Large intestine (tissue), 3 donors: ENCODE measurements around the gene RIC3. TPM values are rescaled to one million over a fixed set of nuclear protein-coding genes. Genes with fewer than 3 reads are reported as not detected.

ENCODE experiments used
- DNase-seq, 2 donors: peaks; one replicate each; pipeline versions ENCODE4 v3.0.0 to v3.0.0-alpha.2; 2013
- H3K27ac ChIP-seq: one replicate; pipeline ENCODE4 v1.5.1; 2013; ENCODE audit warnings: low read length
- H3K27me3 ChIP-seq: 2 replicates; pipeline ENCODE4 v1.6.1; 2013; ENCODE audit warnings: low read length; ENCODE audit not compliant: control insufficient read depth, insufficient read depth
- H3K36me3 ChIP-seq: 2 replicates; pipeline ENCODE4 v1.6.1; 2013; ENCODE audit warnings: low read length; ENCODE audit not compliant: control insufficient read depth, insufficient read depth
- H3K4me1 ChIP-seq: one replicate; pipeline ENCODE4 v1.6.1; 2013; ENCODE audit warnings: low read length; ENCODE audit not compliant: control insufficient read depth, insufficient read depth
- H3K4me3 ChIP-seq: one replicate; pipeline ENCODE4 v1.5.1; 2013; ENCODE audit warnings: low read length
- H3K9me3 ChIP-seq: one replicate; pipeline ENCODE4 v1.6.1; 2013; ENCODE audit warnings: mild to moderate bottlenecking, low read depth, low read length, moderate library complexity; ENCODE audit not compliant: control insufficient read depth
- WGBS: methylation state at CpG from one replicate; pipeline ENCODE4 v1.1.5; 2013; ENCODE audit warnings: low lambda C conversion rate; ENCODE audit not compliant: insufficient coverage; 5-methylcytosine and 5-hydroxymethylcytosine counted together
- polyA plus RNA-seq: library from polyadenylated mRNA; unstranded; fragments of 120-200 nt; gene quantifications from one replicate; pipeline ENCODE4 v1.2.1, GENCODE V29; 2013

RIC3 gene
- polyA plus RNA-seq, 1 donor = 9.0 TPM

GRCh38 chr11:8061555-8062428, 107.0 kb downstream of the RIC3 start:
- no peaks in the 10 kb centered on the region for H3K27me3 ChIP-seq

GRCh38 chr11:8060801-8061554, 107.8 kb downstream of the RIC3 start:
- H3K27me3 ChIP-seq = no peaks in the 10 kb centered on the region
- DNase-seq = no peak
- H3K27ac ChIP-seq = no peak overlapping the region
- no peaks in the 10 kb centered on the region for H3K9me3 ChIP-seq
- no peaks in the 10 kb centered on the region for H3K36me3 ChIP-seq
- WGBS = no CpG with 5 or more reads among the region's 12 CpGs
- peaks cover 9% of the 10 kb centered on the region for H3K4me1 ChIP-seq
- no peak overlapping the region for H3K4me3 ChIP-seq

More at GRCh38 chr11:8061555-8062428, 107.0 kb downstream of the RIC3 start:
- H3K4me1 ChIP-seq = peaks cover 4% of the 10 kb centered on the region
- H3K9me3 ChIP-seq = no peaks in the 10 kb centered on the region
- H3K4me3 ChIP-seq = no peak overlapping the region
- no CpG with 5 or more reads among the region's 22 CpGs for WGBS
- H3K36me3 ChIP-seq = no peaks in the 10 kb centered on the region
- DNase-seq = no peak
- no peak overlapping the region for H3K27ac ChIP-seq

DNA sequence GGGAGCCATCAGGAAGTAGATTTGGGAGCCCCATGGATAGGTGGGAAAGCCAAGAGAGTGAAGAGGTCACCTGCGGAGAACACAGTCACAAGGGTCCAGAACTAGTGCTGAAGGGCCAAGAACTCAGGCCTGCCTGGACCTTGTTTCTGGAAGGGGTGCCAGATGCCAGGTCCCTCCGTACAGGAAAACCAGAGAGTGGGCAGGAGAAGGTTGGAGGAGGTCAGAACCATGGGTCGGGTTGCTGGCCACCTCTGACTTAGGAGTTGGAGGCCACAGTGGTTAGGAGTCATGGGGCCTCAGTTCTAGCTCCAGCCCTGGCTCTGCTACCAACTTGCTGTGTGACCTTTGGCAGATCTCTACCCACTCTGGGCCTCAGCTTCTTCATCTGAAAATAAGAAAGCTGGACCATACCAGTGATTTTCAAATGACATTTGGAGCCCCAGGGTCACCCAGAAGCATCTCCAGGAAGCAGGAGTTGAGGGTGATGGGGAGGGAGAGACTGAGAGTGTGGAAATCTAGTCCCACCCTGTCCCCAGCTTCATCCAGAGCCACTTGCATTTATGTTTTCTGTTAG, 108.6 kb downstream of the RIC3 start:
- no peaks in the 10 kb centered on the region for H3K27me3 ChIP-seq
- H3K4me1 ChIP-seq = peaks cover 9% of the 10 kb centered on the region
- no peaks in the 10 kb centered on the region for H3K36me3 ChIP-seq
- DNase-seq = no peak
- H3K4me3 ChIP-seq = no peak overlapping the region
- WGBS = no CpG with 5 or more reads among the region's 3 CpGs
- H3K9me3 ChIP-seq = no peaks in the 10 kb centered on the region
- H3K27ac ChIP-seq = no peak overlapping the region

GRCh38 chr11:8059571-8060011, 109.2 kb downstream of the RIC3 start:
- DNase-seq = no peak
- no peak overlapping the region for H3K27ac ChIP-seq
- whole genome bisulfite sequencing = no CpG with 5 or more reads among the region's 10 CpGs
- H3K9me3 ChIP-seq = no peaks in the 10 kb centered on the region
- no peaks in the 10 kb centered on the region for H3K27me3 ChIP-seq
- H3K4me3 ChIP-seq = no peak overlapping the region
- H3K4me1 ChIP-seq = peaks cover 9% of the 10 kb centered on the region
- H3K36me3 ChIP-seq = no peaks in the 10 kb centered on the region

DNA sequence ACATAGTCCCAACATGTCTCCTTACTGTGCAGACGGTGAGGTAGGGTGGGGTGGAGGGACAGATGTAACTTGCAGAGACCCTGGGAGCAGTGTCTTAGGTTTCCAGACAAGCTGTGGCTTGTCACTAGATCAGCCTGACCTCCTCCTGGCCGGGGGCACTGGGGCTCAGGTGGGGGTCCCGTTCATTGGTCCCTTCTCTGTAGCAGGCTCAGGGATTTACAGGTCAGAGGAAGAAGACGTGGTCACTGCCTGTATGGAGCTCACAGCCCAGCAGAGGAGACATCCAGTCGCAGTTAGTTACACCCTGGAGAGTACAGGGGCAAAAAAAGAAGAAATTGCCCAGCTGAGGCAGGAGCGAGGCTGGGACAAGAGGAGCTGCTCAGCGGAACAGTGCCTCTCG, 109.8 kb downstream of the RIC3 start:
- 100% methylated on average over 3 of the region's 8 CpGs for WGBS
- H3K9me3 ChIP-seq = no peaks in the 10 kb centered on the region
- no peak for DNase-seq
- H3K4me3 ChIP-seq = no peak overlapping the region
- H3K27ac ChIP-seq = no peak overlapping the region
- H3K36me3 ChIP-seq = no peaks in the 10 kb centered on the region
- H3K4me1 ChIP-seq = peaks cover 9% of the 10 kb centered on the region
- no peaks in the 10 kb centered on the region for H3K27me3 ChIP-seq

DNA sequence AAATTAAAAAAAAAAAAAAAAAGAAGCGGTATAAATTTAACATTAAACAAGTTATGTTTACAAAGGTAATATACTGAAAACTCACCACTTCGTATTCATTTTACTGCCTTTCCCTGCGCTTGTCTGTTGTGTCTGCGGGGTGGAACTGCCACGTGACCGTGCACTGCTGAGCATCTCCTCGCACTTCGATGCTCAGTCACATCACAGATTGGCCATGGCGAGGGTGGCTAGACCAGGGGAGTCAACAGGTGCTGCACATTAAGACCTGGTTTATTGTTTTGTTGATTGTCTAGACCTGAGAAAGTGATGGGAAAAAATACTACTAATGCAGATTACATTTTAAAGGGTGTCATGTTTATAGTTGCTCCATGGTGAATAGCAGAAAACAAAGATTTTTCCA, 110.6 kb downstream of the RIC3 start:
- DNase-seq = no peak
- Histone ChIP-seq H3K4me1 (peaks cover 9% of the 10 kb centered on the region), H3K4me3 (no peak overlapping the region), H3K36me3 (no peaks in the 10 kb centered on the region), H3K27me3 (no peaks in the 10 kb centered on the region), H3K27ac (no peak overlapping the region), H3K9me3 (no peaks in the 10 kb centered on the region)
- 95% methylated on average over 5 of the region's 9 CpGs for WGBS

- Histone ChIP-seq H3K27ac (no peak overlapping the region), H3K4me3 (no peak overlapping the region), H3K4me1 (peaks cover 9% of the 10 kb centered on the region), H3K27me3 (no peaks in the 10 kb centered on the region), H3K9me3 (no peaks in the 10 kb centered on the region), H3K36me3 (no peaks in the 10 kb centered on the region)
- DNase-seq = peak in 1 of 2 donors; percentile 37
- whole genome bisulfite sequencing = no CpG with 5 or more reads among the region's 12 CpGs
Observed at GRCh38 chr11:8056810-8057463, 111.9 kb downstream of the RIC3 start.

Other genes starting within 250 kb of the RIC3 start
- gene OR10A6, start 237.8 kb downstream of the RIC3 start, polyA plus RNA-seq = 0.06 TPM
- gene OR10A3, start 227.3 kb downstream of the RIC3 start, polyA plus RNA-seq = 0.04 TPM
- not detected for gene NLRP10, start 203.6 kb downstream of the RIC3 start, polyA plus RNA-seq
- gene EIF3F, start 181.7 kb downstream of the RIC3 start, polyA plus RNA-seq = 357 TPM
- 15.2 TPM for gene TUB, start 87.8 kb downstream of the RIC3 start, polyA plus RNA-seq
- 0.12 TPM for gene LMO1, start 94.9 kb upstream of the RIC3 start, polyA plus RNA-seq